DMS79 treated with DMSO at 0.1 percent for 48 hours (cell line): Measurements from ENCODE around the gene CFAP57.
A peak's percentile ranks its signal among the peaks of the same experiment; 100 is the strongest.

Experiments used
- DNase-seq: peaks from one replicate; lab custom pipeline; 2025; lab: John Stamatoyannopoulos, UW

The CFAP57 gene

GRCh38 chr1:43227143-43227764, 55.1 kb downstream of the CFAP57 start:
- DNase-seq = peak; percentile 91

- DNase-seq = no peak
Observed at GRCh38 chr1:43229826-43230780, 58.0 kb downstream of the CFAP57 start.

- DNase-seq = no peak
Observed at GRCh38 chr1:43232074-43232473, 59.9 kb downstream of the CFAP57 start.

GRCh38 chr1:43232482-43232881, 60.4 kb downstream of the CFAP57 start:
- DNase-seq = no peak

GRCh38 chr1:43233631-43234030, 61.5 kb downstream of the CFAP57 start:
- no peak for DNase-seq

GRCh38 chr1:43234267-43234666, 62.1 kb downstream of the CFAP57 start:
- DNase-seq = no peak

- no peak for DNase-seq
Observed at GRCh38 chr1:43235040-43235439, 62.9 kb downstream of the CFAP57 start.

GRCh38 chr1:43235451-43236121, 63.5 kb downstream of the CFAP57 start:
- DNase-seq = no peak

GRCh38 chr1:43237121-43237520, 65.0 kb downstream of the CFAP57 start:
- DNase-seq = no peak

GRCh38 chr1:43238085-43238484, 66.0 kb downstream of the CFAP57 start:
- DNase-seq = peak; percentile 51

GRCh38 chr1:43238991-43239469, 66.9 kb downstream of the CFAP57 start:
- DNase-seq = no peak

- no peak for DNase-seq
Observed at GRCh38 chr1:43239484-43239883, 67.4 kb downstream of the CFAP57 start.

GRCh38 chr1:43241413-43241836, 69.3 kb downstream of the CFAP57 start:
- DNase-seq = no peak

GRCh38 chr1:43243299-43243698, 71.2 kb downstream of the CFAP57 start:
- DNase-seq = no peak

- DNase-seq = no peak
Observed at GRCh38 chr1:43246466-43247213, 74.5 kb downstream of the CFAP57 start.

- DNase-seq = no peak
Observed at GRCh38 chr1:43247256-43247921, 75.3 kb downstream of the CFAP57 start.

GRCh38 chr1:43250351-43250761, 78.2 kb downstream of the CFAP57 start:
- DNase-seq = no peak

GRCh38 chr1:43251024-43251423, 78.9 kb downstream of the CFAP57 start:
- no peak for DNase-seq

GRCh38 chr1:43252225-43252624, 80.1 kb downstream of the CFAP57 start:
- DNase-seq = no peak

- no peak for DNase-seq
Observed at GRCh38 chr1:43253173-43253572, 81.0 kb downstream of the CFAP57 start.

GRCh38 chr1:43253876-43254275, 81.7 kb downstream of the CFAP57 start:
- DNase-seq = no peak
